Kidney epithelial cell (primary cell): ENCODE results near the gene TXNRD1. TPM values are rescaled to one million over a fixed set of nuclear protein-coding genes. Genes with fewer than 3 reads are reported as not detected.

Experiments
- DNase-seq: peaks from one replicate; pipeline ENCODE4 v3.0.0-alpha.2; 2010; ENCODE audit warnings: low read depth
- H3K27me3 ChIP-seq: 2 replicates; pipeline ENCODE4 v1.6.0; 2011; ENCODE audit warnings: low read length; ENCODE audit not compliant: control insufficient read depth, insufficient read depth
- H3K36me3 ChIP-seq: 2 replicates; pipeline ENCODE4 v1.5.1; 2011; ENCODE audit warnings: low read length; ENCODE audit not compliant: control insufficient read depth, insufficient read depth
- H3K4me3 ChIP-seq: 2 replicates; pipeline ENCODE4 v1.5.1; 2011; ENCODE audit warnings: low read depth, mild to moderate bottlenecking, control low read depth, low read length
- total RNA-seq: library from RNA; depleted of rRNA; stranded (reverse); fragments of >200 nt; gene quantifications from 2 replicates; pipeline ENCODE4 v1.2.3, GENCODE V29; 2015
- TF ChIP-seq, protein P1 (sequence below): IDR thresholded peaks from 2 replicates; pipeline ENCODE4 v1.5.1; 2011; ENCODE audit warnings: mild to moderate bottlenecking, moderate library complexity, low read length, control low read depth, inconsistent platforms; ENCODE audit not compliant: insufficient read depth, poor library complexity, severe bottlenecking

TXNRD1 gene
- total RNA-seq, 1 donor from 2014 or later, result 100 TPM

DNA sequence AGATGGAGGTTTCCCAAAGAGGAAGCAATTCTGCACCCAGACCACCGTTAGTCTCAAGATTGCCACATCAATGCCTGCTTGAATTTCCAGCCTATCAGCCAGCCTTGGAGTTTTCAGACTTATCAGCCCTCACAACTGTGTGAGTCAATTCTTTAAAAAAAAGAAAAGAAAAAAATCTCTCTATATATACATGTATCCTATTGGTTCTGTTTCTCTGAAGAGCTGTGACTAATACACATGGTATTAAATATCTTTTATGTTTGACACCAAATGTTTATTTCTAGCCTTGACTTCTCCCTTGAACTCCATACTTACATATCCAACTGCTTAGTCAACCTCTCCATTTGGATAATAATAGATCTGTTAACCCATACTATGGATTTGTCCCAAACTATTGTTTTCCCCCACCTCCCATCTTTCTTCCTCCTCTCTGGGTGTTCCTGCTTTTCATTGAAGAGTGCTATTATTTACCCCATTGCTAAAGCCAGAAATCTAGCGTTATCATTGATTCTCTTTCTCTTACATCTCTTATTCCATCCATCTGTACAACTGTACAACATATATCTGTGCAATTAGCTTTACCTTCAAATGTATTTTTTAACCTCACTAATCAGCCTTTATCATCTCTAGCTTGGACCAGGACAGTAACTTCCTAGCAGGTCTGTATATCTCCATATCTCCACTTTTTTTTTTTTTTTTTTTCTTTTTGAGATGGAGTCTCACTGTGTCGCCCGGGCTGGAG lies 65.3 kb downstream of the TXNRD1 start:
- TF ChIP-seq, protein P1, sequence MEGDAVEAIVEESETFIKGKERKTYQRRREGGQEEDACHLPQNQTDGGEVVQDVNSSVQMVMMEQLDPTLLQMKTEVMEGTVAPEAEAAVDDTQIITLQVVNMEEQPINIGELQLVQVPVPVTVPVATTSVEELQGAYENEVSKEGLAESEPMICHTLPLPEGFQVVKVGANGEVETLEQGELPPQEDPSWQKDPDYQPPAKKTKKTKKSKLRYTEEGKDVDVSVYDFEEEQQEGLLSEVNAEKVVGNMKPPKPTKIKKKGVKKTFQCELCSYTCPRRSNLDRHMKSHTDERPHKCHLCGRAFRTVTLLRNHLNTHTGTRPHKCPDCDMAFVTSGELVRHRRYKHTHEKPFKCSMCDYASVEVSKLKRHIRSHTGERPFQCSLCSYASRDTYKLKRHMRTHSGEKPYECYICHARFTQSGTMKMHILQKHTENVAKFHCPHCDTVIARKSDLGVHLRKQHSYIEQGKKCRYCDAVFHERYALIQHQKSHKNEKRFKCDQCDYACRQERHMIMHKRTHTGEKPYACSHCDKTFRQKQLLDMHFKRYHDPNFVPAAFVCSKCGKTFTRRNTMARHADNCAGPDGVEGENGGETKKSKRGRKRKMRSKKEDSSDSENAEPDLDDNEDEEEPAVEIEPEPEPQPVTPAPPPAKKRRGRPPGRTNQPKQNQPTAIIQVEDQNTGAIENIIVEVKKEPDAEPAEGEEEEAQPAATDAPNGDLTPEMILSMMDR, result no peak
- Histone ChIP-seq H3K36me3 (no peaks in the 10 kb centered on the region), H3K4me3 (no peak overlapping the region), H3K27me3 (no peaks in the 10 kb centered on the region)
- DNase-seq, result no peak

DNA sequence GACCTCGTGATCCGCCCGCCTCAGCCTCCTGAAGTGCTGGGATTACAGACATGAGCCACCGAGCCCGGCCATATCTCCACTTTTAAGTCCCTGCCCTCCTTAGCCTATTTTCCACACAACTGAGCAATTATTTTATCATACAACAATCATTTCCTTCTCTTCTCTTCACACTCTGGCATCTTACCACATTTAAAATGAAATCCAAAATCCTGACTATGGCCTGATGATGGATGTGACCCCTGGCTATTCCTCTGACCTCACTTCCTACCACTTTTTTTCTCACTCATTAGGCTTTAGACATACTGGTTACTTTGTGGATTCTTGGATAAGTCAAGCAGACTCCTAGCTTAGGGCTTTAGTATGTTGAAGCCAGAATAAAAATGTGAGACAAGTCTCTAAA lies 66.1 kb downstream of the TXNRD1 start:
- Histone ChIP-seq H3K27me3 (no peaks in the 10 kb centered on the region), H3K36me3 (no peaks in the 10 kb centered on the region), H3K4me3 (no peak overlapping the region)
- TF ChIP-seq, protein P1, result no peak
- no peak for DNase-seq

DNA sequence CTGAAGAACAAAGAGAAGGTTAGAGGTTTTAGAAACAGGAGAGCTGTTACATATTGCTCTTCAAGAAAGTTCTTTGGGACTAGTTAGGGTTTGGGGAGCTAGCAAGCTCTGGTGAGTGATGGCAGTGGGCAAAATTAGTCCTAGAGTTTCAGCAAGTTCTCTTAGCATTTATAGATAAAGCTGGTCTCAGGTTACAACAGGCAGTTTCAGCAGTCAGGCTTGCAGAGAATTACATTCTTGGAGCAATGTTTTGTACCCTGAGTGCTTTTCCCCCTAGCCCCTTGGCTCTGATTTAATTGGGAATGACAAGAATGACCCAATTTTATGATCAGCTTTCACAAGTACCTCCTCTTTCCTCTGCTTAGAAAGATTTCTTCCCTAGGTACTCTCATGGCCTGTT lies 66.5 kb downstream of the TXNRD1 start:
- Histone ChIP-seq H3K27me3 (no peaks in the 10 kb centered on the region), H3K4me3 (no peak overlapping the region), H3K36me3 (no peaks in the 10 kb centered on the region)
- no peak for DNase-seq
- TF ChIP-seq, protein P1, result no peak

DNA sequence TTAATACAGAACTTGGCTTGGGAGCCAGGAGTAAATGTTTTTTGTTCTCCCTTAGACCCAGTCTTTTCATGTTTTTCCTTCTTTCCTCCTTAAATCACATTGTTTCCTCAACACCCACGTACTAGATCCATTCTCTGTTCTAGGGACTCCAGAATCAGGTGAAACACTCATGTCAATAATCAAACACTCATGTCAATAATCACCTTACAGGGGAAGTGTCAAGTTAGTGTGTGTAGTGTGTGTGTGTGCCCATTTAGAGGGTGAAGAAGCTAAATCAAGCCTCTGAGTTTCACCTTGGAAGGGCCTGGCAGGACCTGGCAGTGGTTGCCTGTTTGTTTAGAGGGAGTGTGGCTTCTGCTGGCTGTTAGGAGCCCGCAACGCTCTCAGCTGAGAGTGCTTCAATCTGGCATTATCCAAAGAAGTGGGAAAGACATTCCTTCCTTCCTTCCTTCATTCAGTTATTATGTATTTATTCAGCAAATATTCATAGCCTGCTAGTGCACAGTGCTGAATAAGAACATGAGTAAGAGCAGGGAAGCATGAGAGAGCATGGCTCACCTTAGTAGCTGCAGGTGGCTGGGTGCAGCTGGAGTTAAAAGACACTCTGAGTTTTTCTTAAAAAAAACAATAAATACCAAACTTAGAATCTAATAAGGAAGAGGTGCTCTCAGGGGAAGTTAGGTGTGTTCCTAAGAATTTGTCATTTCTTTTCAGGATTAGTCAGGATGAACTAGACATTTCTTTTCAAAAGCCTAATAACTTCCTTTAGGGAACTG lies 70.3 kb downstream of the TXNRD1 start:
- no peaks in the 10 kb centered on the region for H3K36me3 ChIP-seq

DNA sequence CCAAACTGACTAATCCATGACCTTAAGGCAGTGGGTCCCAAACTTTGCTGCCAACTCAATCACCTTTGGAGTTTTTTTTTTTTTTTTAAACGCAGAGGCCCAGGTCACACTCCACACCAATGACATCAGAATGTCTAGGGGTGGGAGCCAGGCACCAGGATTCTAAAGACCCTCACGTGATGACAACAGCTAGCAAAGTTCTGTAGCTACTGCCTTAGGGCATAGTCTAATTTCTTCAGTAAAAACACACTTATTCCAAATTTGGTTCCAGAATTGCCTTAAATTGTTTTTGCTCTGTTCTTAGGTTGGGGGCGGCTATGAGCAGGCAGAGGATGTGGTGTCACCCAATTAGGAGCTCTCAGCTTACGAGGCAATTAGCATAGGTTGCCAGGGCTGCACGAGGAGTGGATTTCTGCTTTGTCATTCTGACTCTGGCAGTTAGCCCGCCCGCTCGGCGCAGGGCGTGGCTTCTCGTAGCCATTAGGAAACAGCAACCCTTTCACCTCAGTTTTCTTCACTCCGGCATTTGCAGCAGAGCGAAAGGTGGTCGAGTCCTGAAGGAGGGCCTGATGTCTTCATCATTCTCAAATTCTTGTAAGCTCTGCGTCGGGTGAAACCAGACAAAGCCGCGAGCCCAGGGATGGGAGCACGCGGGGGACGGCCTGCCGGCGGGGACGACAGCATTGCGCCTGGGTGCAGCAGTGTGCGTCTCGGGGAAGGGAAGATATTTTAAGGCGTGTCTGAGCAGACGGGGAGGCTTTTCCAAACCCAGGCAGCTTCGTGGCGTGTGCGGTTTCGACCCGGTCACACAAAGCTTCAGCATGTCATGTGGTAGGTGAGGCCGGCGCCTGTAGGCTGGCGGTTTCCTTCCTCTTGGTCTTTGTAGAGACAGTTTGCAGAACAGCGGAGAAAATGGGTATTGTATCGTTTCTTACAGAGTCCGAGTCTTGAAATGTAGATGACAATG lies 71.2 kb downstream of the TXNRD1 start:
- Histone ChIP-seq H3K27me3 (no peaks in the 10 kb centered on the region), H3K36me3 (no peaks in the 10 kb centered on the region), H3K4me3 (peak overlapping the region; percentile 62)
- TF ChIP-seq, protein P1, result no peak
- no peak for DNase-seq

More for the DNA sequence above, 70.3 kb downstream of the TXNRD1 start:
- no peaks in the 10 kb centered on the region for H3K27me3 ChIP-seq
- no peak overlapping the region for H3K4me3 ChIP-seq
- TF ChIP-seq, protein P1, result no peak
- DNase-seq, result no peak
